IPS DF 6.9 (cell line): Measurements from ENCODE around the gene TLL1.

Experiments
- DNase-seq: peaks from one replicate; pipeline ENCODE4 v3.0.0-alpha.2; 2013; ENCODE audit warnings: low read depth, low spot score
- H3K27ac ChIP-seq: one replicate; pipeline ENCODE4 v1.5.1; 2013; ENCODE audit warnings: low read length, control low read depth
- H3K27me3 ChIP-seq: 2 replicates; pipeline ENCODE4 v1.6.1; 2013; ENCODE audit warnings: mild to moderate bottlenecking, low read length; ENCODE audit not compliant: control insufficient read depth, insufficient read depth
- H3K36me3 ChIP-seq: 2 replicates; pipeline ENCODE4 v1.6.1; 2013; ENCODE audit warnings: low read length; ENCODE audit not compliant: control insufficient read depth, insufficient read depth
- H3K4me1 ChIP-seq: 2 replicates; pipeline ENCODE4 v1.6.1; 2013; ENCODE audit warnings: low read length; ENCODE audit not compliant: control insufficient read depth, insufficient read depth
- H3K4me3 ChIP-seq: 2 replicates; pipeline ENCODE4 v1.5.1; 2013; ENCODE audit warnings: mild to moderate bottlenecking, low read length
- H3K9me3 ChIP-seq: 2 replicates; pipeline ENCODE4 v1.6.1; 2013; ENCODE audit warnings: low read length, inconsistent platforms; ENCODE audit not compliant: control insufficient read depth, insufficient read depth
- WGBS: extraction: QIAGEN DNeasy Blood & Tissue Kit; methylation state at CpG from one replicate; pipeline ENCODE4 v1.1.7; 2013; ENCODE audit warnings: mixed read lengths, missing lambda C conversion rate; ENCODE audit not compliant: insufficient read length, insufficient coverage; 5-methylcytosine and 5-hydroxymethylcytosine counted together

Gene TLL1

DNA sequence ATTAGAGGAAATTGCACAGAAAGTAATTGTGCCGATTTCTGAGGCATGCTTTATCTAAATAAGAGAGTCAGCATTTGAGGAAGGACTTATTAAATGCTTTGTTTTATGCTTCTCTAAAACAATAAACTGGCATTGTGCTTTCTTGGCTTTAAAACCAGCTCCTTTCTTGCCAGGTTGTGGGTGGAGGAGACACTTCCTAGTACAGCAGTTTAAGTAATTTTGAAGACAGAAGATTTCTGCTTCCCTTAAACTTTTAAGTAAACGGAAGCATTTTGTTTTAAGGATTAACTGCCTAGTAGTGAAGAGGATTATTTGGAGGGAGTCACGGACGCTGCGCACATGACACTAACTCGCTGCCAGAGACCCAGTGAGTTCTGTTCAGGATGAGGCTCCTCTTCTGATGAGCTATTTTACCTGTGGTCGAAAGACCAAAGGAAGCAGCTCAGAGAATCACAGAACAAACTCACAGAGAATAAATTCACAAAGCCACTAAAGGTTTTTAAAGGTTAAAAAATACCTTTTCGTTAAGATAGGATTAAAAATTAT lies 169.5 kb downstream of the TLL1 start:
- H3K36me3 ChIP-seq, result no peaks in the 10 kb centered on the region
- no peaks in the 10 kb centered on the region for H3K27me3 ChIP-seq
- no peak for DNase-seq
- no peaks in the 10 kb centered on the region for H3K4me1 ChIP-seq
- H3K4me3 ChIP-seq, result no peak overlapping the region
- WGBS, result no CpG with 5 or more reads among the region's 8 CpGs
- no peaks in the 10 kb centered on the region for H3K9me3 ChIP-seq
- H3K27ac ChIP-seq, result no peak overlapping the region

DNA sequence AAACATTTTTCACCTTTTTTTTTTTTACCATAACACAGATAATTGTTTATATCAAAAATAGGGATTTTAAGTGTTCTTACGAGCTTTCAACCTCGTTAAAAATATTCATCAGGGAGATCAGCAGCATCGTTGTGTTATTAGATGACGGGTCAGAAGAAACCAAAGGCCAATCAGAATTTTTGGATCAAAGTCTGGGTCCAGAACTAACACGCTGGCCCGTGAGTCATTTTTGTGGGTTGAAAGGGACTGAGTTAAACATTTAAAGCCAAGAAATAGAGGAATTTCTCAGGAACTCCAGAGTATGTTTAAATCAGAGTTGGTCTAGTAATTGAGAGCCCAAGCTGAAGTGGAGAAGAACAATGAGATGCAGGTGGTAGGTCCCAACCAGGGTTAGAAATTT lies 170.8 kb downstream of the TLL1 start:
- no peak overlapping the region for H3K27ac ChIP-seq

DNA sequence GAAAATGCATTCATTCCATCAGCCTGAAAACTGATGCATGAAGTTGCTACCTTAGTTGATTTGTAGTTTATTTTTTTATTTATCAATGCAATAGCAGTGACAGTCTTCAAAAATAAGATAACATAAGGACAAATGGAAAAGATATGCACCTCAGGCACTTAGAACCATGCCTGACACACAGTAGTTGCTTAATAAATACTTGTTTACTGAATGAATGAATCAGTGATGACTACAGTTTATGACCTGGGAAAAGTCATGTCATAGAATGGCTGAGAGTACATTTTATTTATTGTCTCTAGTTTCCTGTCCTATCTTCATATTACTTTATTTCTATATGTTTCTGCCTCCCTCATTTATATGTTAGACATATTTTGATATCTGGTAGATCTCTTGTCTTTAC lies 171.8 kb downstream of the TLL1 start:
- H3K9me3 ChIP-seq, result no peaks in the 10 kb centered on the region

More for the DNA sequence above, 170.8 kb downstream of the TLL1 start:
- no peak for DNase-seq
- Histone ChIP-seq H3K4me1 (no peaks in the 10 kb centered on the region), H3K27me3 (no peaks in the 10 kb centered on the region), H3K36me3 (no peaks in the 10 kb centered on the region), H3K9me3 (no peaks in the 10 kb centered on the region), H3K4me3 (no peak overlapping the region)
- WGBS, result no CpG with 5 or more reads among the region's 6 CpGs

DNA sequence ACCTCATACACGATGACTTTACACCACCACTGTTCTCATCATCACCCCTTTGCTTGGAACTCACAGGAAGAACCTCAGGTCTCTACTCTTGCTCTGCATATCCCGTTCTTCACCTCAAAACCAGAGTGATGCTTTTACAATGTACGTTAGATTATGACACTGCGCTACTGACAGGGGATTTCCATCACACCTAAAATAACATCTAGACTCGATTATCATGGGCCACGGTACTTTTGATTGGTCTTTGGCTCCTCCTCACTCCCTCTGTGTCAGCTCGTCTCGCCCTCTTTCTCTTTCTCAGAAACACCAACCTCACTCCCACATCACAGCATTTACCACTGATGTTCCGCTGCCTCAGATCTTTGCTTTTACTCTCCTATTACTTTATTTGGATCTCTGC lies 172.4 kb downstream of the TLL1 start:
- DNase-seq, result no peak
- Histone ChIP-seq H3K9me3 (no peaks in the 10 kb centered on the region), H3K4me3 (no peak overlapping the region), H3K4me1 (no peaks in the 10 kb centered on the region), H3K27me3 (no peaks in the 10 kb centered on the region), H3K36me3 (no peaks in the 10 kb centered on the region), H3K27ac (no peak overlapping the region)
- WGBS, result no CpG with 5 or more reads among the region's 9 CpGs

More for the DNA sequence above, 171.8 kb downstream of the TLL1 start:
- Histone ChIP-seq H3K4me3 (no peak overlapping the region), H3K36me3 (no peaks in the 10 kb centered on the region), H3K27ac (no peak overlapping the region), H3K4me1 (no peaks in the 10 kb centered on the region), H3K27me3 (no peaks in the 10 kb centered on the region)
- DNase-seq, result no peak

DNA sequence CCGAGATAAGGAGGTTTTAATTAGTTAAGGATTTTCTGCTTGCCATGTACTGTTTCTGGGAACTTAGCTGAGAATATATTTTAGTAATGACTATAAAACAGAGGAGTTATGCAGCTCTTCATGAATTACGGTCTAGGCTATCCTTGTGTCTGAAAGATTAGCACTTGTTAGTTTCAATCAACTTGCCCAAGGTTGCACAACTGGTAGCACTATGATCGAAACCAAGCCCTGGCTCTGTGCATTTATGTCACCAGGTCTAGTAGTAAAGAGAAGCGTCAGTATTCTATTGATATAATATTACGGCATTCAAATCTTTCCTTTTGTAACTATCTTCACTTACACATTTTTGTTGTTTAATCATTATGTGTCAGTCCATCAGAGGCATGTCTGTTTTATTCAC lies 176.0 kb downstream of the TLL1 start:
- no CpG with 5 or more reads among the region's 5 CpGs for WGBS
- no peak overlapping the region for H3K4me3 ChIP-seq
- no peak for DNase-seq
- no peaks in the 10 kb centered on the region for H3K9me3 ChIP-seq
- H3K27ac ChIP-seq, result no peak overlapping the region
- no peaks in the 10 kb centered on the region for H3K4me1 ChIP-seq
- no peaks in the 10 kb centered on the region for H3K27me3 ChIP-seq
- H3K36me3 ChIP-seq, result no peaks in the 10 kb centered on the region

DNA sequence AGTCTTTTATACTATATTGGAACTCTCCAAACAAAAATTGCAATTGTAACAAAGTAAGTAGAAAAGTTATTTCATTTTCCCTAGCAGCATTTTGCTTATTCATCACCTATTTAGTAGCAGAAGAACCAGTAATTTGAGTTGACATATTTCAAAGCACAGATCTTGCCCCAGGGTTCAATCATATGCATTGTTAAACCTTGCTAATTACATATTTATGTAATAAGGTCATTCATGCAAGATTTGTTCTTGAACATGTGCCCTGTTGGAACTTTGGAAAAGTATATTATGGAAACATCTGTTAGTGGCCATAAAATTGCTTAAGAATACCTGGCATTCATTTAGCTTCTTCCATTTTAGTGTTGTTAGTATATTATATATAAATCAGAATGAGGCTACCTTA lies 191.7 kb downstream of the TLL1 start:
- no peak for DNase-seq
- H3K27me3 ChIP-seq, result no peaks in the 10 kb centered on the region
- H3K4me3 ChIP-seq, result no peak overlapping the region
- no peak overlapping the region for H3K27ac ChIP-seq
- no peaks in the 10 kb centered on the region for H3K36me3 ChIP-seq
- H3K9me3 ChIP-seq, result no peaks in the 10 kb centered on the region
- H3K4me1 ChIP-seq, result no peaks in the 10 kb centered on the region

DNA sequence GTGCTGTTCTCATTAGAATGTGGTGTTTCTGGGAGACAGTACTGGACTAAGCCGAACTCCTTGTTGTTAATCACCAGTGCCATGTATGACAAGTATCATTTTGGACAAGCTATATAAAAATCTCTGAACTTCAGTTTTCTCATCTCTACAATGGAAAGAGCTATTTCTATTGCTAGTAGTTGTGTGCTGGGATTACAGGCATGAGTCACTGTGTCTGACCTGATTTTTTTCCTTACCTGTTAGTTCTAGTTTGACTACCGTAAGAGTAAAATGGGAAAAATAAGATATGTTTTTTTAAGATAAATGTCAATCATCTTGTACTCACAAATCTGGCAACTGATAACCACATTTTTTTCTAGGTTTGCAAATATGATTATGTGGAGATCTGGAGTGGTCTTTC lies 192.3 kb downstream of the TLL1 start:
- Histone ChIP-seq H3K4me1 (no peaks in the 10 kb centered on the region), H3K9me3 (no peaks in the 10 kb centered on the region), H3K27ac (no peak overlapping the region), H3K4me3 (no peak overlapping the region), H3K27me3 (no peaks in the 10 kb centered on the region), H3K36me3 (no peaks in the 10 kb centered on the region)
- WGBS, result no CpG with 5 or more reads among the region's 2 CpGs
- DNase-seq, result no peak

DNA sequence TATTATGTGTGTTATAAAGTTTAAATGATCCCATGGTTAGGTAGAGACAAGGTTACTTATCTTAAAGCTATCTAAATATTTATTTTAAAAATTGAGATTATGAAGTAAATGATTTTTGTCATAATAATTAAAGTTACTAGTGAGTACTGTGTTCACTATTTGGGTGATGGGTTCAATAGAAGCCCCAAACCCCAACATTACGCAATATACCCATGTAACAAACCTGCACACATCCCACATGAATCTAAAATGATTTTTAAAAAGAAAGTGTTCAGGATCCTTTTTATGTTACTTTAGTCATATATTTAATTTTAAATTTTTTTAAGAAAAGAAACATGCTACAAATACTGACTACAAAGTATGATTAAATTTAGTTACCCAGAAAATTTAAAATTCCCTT lies 193.9 kb downstream of the TLL1 start:
- WGBS, result no CpG with 5 or more reads among the region's 1 CpG
- Histone ChIP-seq H3K4me1 (no peaks in the 10 kb centered on the region), H3K27me3 (no peaks in the 10 kb centered on the region), H3K27ac (no peak overlapping the region), H3K4me3 (no peak overlapping the region), H3K9me3 (no peaks in the 10 kb centered on the region), H3K36me3 (no peaks in the 10 kb centered on the region)
- no peak for DNase-seq

DNA sequence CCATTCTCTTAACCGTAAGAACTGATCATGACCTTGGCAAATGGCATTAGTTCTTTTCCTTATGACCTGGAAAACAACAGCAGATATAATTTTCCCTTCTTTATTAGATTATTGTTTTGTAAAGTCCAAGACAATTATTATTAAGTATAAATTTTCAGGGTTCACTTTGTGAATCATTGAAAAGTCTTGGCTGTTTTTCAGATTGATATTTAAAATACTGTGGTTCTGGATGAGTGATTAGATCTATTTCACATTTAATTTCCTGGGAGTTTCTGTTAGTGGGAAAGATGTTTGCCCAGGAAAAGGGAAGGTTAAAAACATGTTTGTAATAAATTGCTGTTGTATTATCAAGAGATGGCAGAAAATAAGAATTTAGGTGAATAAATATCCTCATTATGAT lies 194.9 kb downstream of the TLL1 start:
- H3K9me3 ChIP-seq, result no peaks in the 10 kb centered on the region
- DNase-seq, result no peak
- no peak overlapping the region for H3K4me3 ChIP-seq
- H3K36me3 ChIP-seq, result no peaks in the 10 kb centered on the region
- no peaks in the 10 kb centered on the region for H3K27me3 ChIP-seq
- no peaks in the 10 kb centered on the region for H3K4me1 ChIP-seq
- WGBS, result no CpG with 5 or more reads among the region's 1 CpG
- no peak overlapping the region for H3K27ac ChIP-seq

DNA sequence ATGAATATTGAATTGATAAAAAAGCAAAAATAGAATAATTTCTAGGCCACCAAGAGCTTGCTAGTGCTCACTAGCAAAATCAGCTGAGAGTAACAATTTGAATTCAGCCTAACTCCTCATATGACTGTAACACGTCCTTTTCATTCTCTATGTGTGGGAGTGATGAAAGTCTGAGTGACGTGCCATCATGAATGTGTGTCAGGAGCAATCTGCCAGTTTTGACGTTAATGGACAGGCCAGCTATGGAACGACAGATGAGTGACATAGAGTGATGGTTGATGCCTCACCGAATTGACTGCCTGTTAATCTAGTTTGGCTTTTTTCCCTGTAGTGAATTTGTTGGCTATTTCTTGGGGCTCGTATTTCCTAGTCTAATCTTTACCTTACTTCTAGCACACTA lies 200.7 kb downstream of the TLL1 start:
- no peaks in the 10 kb centered on the region for H3K9me3 ChIP-seq
- H3K27me3 ChIP-seq, result no peaks in the 10 kb centered on the region
- H3K4me1 ChIP-seq, result no peaks in the 10 kb centered on the region
- DNase-seq, result no peak
- no peaks in the 10 kb centered on the region for H3K36me3 ChIP-seq
- no CpG with 5 or more reads among the region's 6 CpGs for WGBS
- no peak overlapping the region for H3K4me3 ChIP-seq
- H3K27ac ChIP-seq, result no peak overlapping the region

DNA sequence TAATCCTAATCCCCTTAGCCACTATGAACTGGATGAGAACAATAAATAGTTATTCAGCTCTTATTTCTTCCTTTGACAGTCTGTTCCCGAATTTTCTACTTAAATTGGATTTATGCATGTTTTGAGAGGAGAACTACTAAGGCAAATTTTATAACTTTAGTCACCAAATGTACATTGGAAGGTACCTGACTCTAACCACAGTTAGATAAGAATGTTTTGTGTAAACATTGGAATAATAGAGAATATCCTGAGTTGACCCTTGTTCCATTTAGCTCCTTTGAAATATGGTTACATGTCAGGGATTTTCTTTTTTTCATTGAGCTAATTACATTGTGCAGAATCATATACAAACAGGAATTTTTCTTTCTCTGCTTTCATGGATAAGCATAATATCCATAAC lies 202.6 kb downstream of the TLL1 start:
- no peaks in the 10 kb centered on the region for H3K4me1 ChIP-seq
- no peak overlapping the region for H3K27ac ChIP-seq
- no peak for DNase-seq
- H3K27me3 ChIP-seq, result no peaks in the 10 kb centered on the region
- H3K4me3 ChIP-seq, result no peak overlapping the region
- WGBS, result no CpG with 5 or more reads among the region's 1 CpG
- H3K36me3 ChIP-seq, result no peaks in the 10 kb centered on the region
- H3K9me3 ChIP-seq, result no peaks in the 10 kb centered on the region
